ENCODE results near the gene CCL20. TPM values are rescaled to one million over a fixed set of nuclear protein-coding genes. Genes with fewer than 3 reads are reported as not detected.

CCL20 gene
- total RNA-seq, 4 donors from 2014 or later = 3.1 TPM; not detected in 3

GRCh38 chr2:227846831-227847230, 33.2 kb downstream of the CCL20 start:
- no peak for ATAC-seq
- TF ChIP-seq POLR2AphosphoS5 (IDR thresholded peaks at IDR 0.05) (no peak), EP300 (IDR thresholded peaks at IDR 0.05) (no peak), POLR2A (IDR thresholded peaks at IDR 0.05) (no peak)
- TF ChIP-seq, protein P1, sequence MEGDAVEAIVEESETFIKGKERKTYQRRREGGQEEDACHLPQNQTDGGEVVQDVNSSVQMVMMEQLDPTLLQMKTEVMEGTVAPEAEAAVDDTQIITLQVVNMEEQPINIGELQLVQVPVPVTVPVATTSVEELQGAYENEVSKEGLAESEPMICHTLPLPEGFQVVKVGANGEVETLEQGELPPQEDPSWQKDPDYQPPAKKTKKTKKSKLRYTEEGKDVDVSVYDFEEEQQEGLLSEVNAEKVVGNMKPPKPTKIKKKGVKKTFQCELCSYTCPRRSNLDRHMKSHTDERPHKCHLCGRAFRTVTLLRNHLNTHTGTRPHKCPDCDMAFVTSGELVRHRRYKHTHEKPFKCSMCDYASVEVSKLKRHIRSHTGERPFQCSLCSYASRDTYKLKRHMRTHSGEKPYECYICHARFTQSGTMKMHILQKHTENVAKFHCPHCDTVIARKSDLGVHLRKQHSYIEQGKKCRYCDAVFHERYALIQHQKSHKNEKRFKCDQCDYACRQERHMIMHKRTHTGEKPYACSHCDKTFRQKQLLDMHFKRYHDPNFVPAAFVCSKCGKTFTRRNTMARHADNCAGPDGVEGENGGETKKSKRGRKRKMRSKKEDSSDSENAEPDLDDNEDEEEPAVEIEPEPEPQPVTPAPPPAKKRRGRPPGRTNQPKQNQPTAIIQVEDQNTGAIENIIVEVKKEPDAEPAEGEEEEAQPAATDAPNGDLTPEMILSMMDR (IDR thresholded peaks at IDR 0.05) = no peak
- Histone ChIP-seq H3K27me3 (peaks cover 13% of the 10 kb centered on the region), H3K4me1 (no peaks in the 10 kb centered on the region), H3K4me3 (no peak overlapping the region), H3K36me3 (no peaks in the 10 kb centered on the region), H3K27ac (no peak overlapping the region), H3K9me3 (no peaks in the 10 kb centered on the region)
- WGBS, 2 donors (ENCODE audit: low coverage in 1 of 2) = 67 to 71% methylated on average over 1 of the region's 1 CpG

- H3K9me3 ChIP-seq = no peaks in the 10 kb centered on the region
- no peak overlapping the region for H3K27ac ChIP-seq
- no peak for ATAC-seq
- TF ChIP-seq EP300 (IDR thresholded peaks at IDR 0.05) (no peak), POLR2AphosphoS5 (IDR thresholded peaks at IDR 0.05) (no peak)
- TF ChIP-seq, protein P1 (IDR thresholded peaks at IDR 0.05) = no peak
- WGBS, 2 donors (ENCODE audit: low coverage in 1 of 2) = 39 to 41% methylated on average over 3 of the region's 3 CpGs
- peaks cover 13% of the 10 kb centered on the region for H3K27me3 ChIP-seq
- no peaks in the 10 kb centered on the region for H3K36me3 ChIP-seq
- H3K4me3 ChIP-seq = no peak overlapping the region
- no peaks in the 10 kb centered on the region for H3K4me1 ChIP-seq
Measured at GRCh38 chr2:227848146-227848545, 34.5 kb downstream of the CCL20 start.

- no peak for ATAC-seq
- 68 to 80% methylated on average over 4 of the region's 4 CpGs for WGBS, 2 donors (ENCODE audit: low coverage in 1 of 2)
- Histone ChIP-seq H3K36me3 (no peaks in the 10 kb centered on the region), H3K4me3 (no peak overlapping the region), H3K9me3 (no peaks in the 10 kb centered on the region), H3K4me1 (no peaks in the 10 kb centered on the region), H3K27me3 (peaks cover 13% of the 10 kb centered on the region), H3K27ac (no peak overlapping the region)
- no peak for TF ChIP-seq EP300 (IDR thresholded peaks at IDR 0.05)
- TF ChIP-seq POLR2AphosphoS5 (IDR thresholded peaks at IDR 0.05) = no peak
- TF ChIP-seq POLR2A (IDR thresholded peaks at IDR 0.05) = no peak
- TF ChIP-seq, protein P1 (IDR thresholded peaks at IDR 0.05) = no peak
Measured at GRCh38 chr2:227848586-227848985, 34.9 kb downstream of the CCL20 start.

DNA sequence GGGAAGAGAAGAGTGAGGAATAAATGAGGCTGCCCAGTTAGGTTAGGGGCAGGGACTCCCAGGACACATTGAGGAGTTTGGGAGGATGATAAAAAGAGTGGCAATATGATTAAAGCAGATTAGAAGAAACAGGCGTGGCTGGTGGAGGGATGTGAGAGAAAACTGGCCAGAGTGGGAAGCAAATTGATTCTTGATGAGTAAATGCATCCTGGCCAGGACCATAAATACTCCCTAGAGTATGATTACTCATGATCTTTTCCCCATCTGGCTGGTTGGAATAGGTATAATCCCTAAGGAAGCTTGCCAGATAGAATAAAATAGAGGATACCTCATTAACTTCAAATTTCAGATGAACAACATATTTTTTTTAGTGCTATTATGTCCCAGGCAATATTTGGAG, 36.3 kb downstream of the CCL20 start:
- 50% methylated on average over 1 of the region's 1 CpG for WGBS, 2 donors (ENCODE audit: low coverage in 1 of 2)
- Histone ChIP-seq H3K4me1 (no peaks in the 10 kb centered on the region), H3K27ac (no peak overlapping the region), H3K27me3 (peaks cover 6% of the 10 kb centered on the region), H3K9me3 (no peaks in the 10 kb centered on the region), H3K4me3 (no peak overlapping the region), H3K36me3 (no peaks in the 10 kb centered on the region)
- TF ChIP-seq POLR2A (IDR thresholded peaks at IDR 0.05) (no peak), POLR2AphosphoS5 (IDR thresholded peaks at IDR 0.05) (no peak), EP300 (IDR thresholded peaks at IDR 0.05) (no peak)
- TF ChIP-seq, protein P1 (IDR thresholded peaks at IDR 0.05) = no peak
- no peak for ATAC-seq

DNA sequence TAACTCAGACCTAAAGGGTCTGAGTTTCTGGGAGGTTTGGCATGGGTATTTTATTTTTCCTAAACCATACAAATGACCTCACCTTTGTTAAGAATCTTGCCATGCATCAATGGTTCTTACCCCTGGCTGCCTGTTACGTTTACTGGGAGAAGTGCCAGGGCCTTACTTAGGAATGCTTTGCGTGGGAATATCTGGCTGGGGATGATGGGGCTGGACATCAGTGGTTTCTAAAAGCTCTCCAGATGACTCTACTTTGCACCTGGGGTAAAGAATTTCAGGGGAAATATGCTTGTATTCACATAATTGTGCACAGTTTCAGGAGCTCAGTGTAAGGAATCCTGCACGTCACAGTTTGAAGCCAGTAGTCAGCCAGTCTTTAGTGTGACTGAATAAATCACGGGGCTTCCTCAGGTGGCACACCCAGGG, 39.6 kb downstream of the CCL20 start:
- TF ChIP-seq, protein P1 (IDR thresholded peaks at IDR 0.05) = no peak
- TF ChIP-seq POLR2AphosphoS5 (IDR thresholded peaks at IDR 0.05) = no peak
- TF ChIP-seq POLR2A (IDR thresholded peaks at IDR 0.05) = no peak
- TF ChIP-seq EP300 (IDR thresholded peaks at IDR 0.05) = no peak
- Histone ChIP-seq H3K4me3 (no peak overlapping the region), H3K36me3 (no peaks in the 10 kb centered on the region), H3K4me1 (no peaks in the 10 kb centered on the region), H3K27ac (no peak overlapping the region), H3K27me3 (no peaks in the 10 kb centered on the region), H3K9me3 (no peaks in the 10 kb centered on the region)
- WGBS, 2 donors (ENCODE audit: low coverage in 1 of 2) = 46 to 61% methylated on average over 3 of the region's 4 CpGs
- no peak for ATAC-seq
